Esophagus muscularis mucosa (tissue), 4 donors: ENCODE data around the gene RNFT2. TPM values are rescaled to one million over a fixed set of nuclear protein-coding genes. Genes with fewer than 3 reads are reported as not detected.

Experiments
- DNase-seq: peaks from one replicate; pipeline ENCODE4 v3.0.0-alpha.2; 2017; ENCODE audit errors: extremely low spot score
- H3K27ac ChIP-seq, 4 donors: fragments of 200-600 bp; sonication (generic); replicated peaks in 1 of 4; 1 replicate in 3 of 4; 2 replicates in 1 of 4; pipeline ENCODE4 v1.5.1; 2016 to 2019; ENCODE audit warnings: mild to moderate bottlenecking in 1 of 4
- H3K27me3 ChIP-seq, 4 donors: fragments of 200-600 bp; sonication (generic); one replicate each; pipeline versions ENCODE4 v1.5.1 to v1.6.0; 2016 to 2019
- H3K36me3 ChIP-seq, 4 donors: fragments of 200-600 bp; sonication (generic); one replicate each; pipeline ENCODE4 v1.5.1; 2016 to 2019
- H3K4me1 ChIP-seq, 4 donors: fragments of 200-600 bp; sonication (generic); one replicate each; pipeline ENCODE4 v1.5.1; 2016 to 2019
- H3K4me3 ChIP-seq, 4 donors: fragments of 200-600 bp; sonication (generic); 1 replicate in 2 of 4; 2 replicates in 2 of 4; pipeline ENCODE4 v1.5.1; 2016 to 2019; ENCODE audit warnings: mild to moderate bottlenecking in 4 of 4, moderate library complexity in 1 of 4
- H3K9me3 ChIP-seq, 4 donors: fragments of 200-600 bp; sonication (generic); 1 replicate in 3 of 4; 2 replicates in 1 of 4; pipeline ENCODE4 v1.5.1; 2016 to 2019
- EP300 ChIP-seq: sonication (generic); formaldehyde crosslinking; IDR thresholded peaks from one replicate; pipeline ENCODE4 v1.6.1; 2017; ENCODE audit warnings: antibody characterized with exemption
- POLR2A ChIP-seq: fragments of 450-650 bp; IDR thresholded peaks from one replicate; pipeline ENCODE4 v1.6.1; 2017; ENCODE audit warnings: antibody characterized with exemption, moderate library complexity, mild to moderate bottlenecking, low read depth
- POLR2AphosphoS5 ChIP-seq, 2 donors: sonication (generic); formaldehyde crosslinking; IDR thresholded peaks; one replicate each; pipeline ENCODE4 v1.6.1; 2017; ENCODE audit warnings: antibody characterized with exemption in 2 of 2
- WGBS: methylation state at CpG from one replicate; pipeline ENCODE4 v1.1.5; 2018; 5-methylcytosine and 5-hydroxymethylcytosine counted together
- intact Hi-C: fragments of 100-400 bp; cut with DNase I; formaldehyde crosslinking; loops from one replicate; pipeline ENCODE4 v1.15.1; 2023
- total RNA-seq, 4 donors: library from RNA; depleted of rRNA; stranded (reverse); fragments of >200 nt; gene quantifications; one replicate each; pipeline versions ENCODE4 v1.1.0 to v1.2.1, GENCODE V29; 2016
- TF ChIP-seq, protein P1 (sequence below), 3 experiments: fragments of 200-600 bp in 2 of 3; fragments of 450-650 bp in 1 of 3; sonication (generic) in 2 of 3; IDR thresholded peaks; one replicate each; pipeline ENCODE4 v1.5.1; 2017 to 2019; ENCODE audit warnings: antibody characterized with exemption in 3 of 3, mild to moderate bottlenecking in 2 of 3, moderate library complexity in 1 of 3

Gene RNFT2
- total RNA-seq, 4 donors from 2014 or later = 0.17 to 0.63 (median 0.34) TPM

- 84% methylated on average over 4 of the region's 4 CpGs for WGBS
- no peak overlapping the region for H3K27ac ChIP-seq
- H3K4me3 ChIP-seq = no peak overlapping the region
- intact Hi-C loops = no loop called here
- no peak for DNase-seq
- TF ChIP-seq, protein P1, sequence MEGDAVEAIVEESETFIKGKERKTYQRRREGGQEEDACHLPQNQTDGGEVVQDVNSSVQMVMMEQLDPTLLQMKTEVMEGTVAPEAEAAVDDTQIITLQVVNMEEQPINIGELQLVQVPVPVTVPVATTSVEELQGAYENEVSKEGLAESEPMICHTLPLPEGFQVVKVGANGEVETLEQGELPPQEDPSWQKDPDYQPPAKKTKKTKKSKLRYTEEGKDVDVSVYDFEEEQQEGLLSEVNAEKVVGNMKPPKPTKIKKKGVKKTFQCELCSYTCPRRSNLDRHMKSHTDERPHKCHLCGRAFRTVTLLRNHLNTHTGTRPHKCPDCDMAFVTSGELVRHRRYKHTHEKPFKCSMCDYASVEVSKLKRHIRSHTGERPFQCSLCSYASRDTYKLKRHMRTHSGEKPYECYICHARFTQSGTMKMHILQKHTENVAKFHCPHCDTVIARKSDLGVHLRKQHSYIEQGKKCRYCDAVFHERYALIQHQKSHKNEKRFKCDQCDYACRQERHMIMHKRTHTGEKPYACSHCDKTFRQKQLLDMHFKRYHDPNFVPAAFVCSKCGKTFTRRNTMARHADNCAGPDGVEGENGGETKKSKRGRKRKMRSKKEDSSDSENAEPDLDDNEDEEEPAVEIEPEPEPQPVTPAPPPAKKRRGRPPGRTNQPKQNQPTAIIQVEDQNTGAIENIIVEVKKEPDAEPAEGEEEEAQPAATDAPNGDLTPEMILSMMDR (IDR thresholded peaks at IDR 0.05) = no peak
- TF ChIP-seq EP300 = no peak
- TF ChIP-seq POLR2A = no peak
- TF ChIP-seq POLR2AphosphoS5 (IDR thresholded peaks at IDR 0.05) = no peak
- peaks cover 0 to 34% (median 2%) of the 10 kb centered on the region in 4 donors for H3K27me3 ChIP-seq
- peaks cover 0 to 25% (median 24%) of the 10 kb centered on the region in 4 donors for H3K4me1 ChIP-seq
- H3K9me3 ChIP-seq = no peaks in the 10 kb centered on the region
- no peaks in the 10 kb centered on the region for H3K36me3 ChIP-seq
Measured at GRCh38 chr12:116862167-116862566, 124.1 kb downstream of the RNFT2 start.

GRCh38 chr12:116863275-116863767 is 125.2 kb downstream of the RNFT2 start:
- 55% methylated on average over 4 of the region's 6 CpGs for WGBS
- Histone ChIP-seq H3K4me1 (peaks cover 0 to 25% (median 24%) of the 10 kb centered on the region in 4 donors), H3K9me3 (no peaks in the 10 kb centered on the region), H3K4me3 (no peak overlapping the region), H3K27ac (no peak overlapping the region), H3K27me3 (peaks cover 0 to 22% (median 0%) of the 10 kb centered on the region in 4 donors), H3K36me3 (no peaks in the 10 kb centered on the region)
- no peak for DNase-seq
- intact Hi-C loops = no loop called here
- TF ChIP-seq POLR2A = no peak
- TF ChIP-seq, protein P1 (IDR thresholded peaks at IDR 0.05) = peak in 1 of 3 experiments; percentile 21

DNA sequence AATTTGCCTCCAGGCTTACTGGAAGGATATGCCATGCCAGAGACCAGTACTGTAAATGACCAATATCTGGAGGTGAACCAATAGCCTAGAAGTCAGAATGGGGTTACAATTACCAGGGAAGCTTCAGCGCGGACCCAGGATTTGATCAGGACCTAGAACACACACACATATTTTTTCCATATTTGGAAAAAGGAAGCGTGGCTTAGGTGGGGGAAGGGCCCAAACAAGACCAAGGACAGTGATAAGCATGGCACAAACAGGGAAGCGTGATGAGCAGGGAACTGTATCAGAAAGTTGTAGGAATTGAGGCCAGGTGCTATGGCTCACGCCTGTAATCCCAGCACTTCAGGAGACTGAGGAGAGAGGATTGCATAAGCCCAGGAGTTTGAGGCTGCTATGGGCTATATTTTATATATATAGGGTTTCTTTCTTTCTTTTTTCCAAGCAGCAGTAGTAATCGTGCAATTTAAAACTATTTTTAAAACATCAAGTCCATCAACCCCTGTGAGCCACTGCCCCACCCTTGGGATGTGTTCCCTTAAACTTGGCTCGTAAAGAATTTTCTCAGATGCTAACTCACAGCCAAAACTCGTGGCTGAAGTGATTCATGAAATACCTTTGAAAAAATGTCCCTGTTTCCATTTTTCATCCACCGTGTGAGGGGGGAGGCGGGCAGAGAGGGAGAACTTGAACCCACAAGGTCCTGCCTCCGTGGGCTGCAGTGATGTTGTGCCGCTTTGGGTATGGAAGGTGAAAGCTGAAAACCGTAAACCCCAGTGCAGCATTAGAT is 126.5 kb downstream of the RNFT2 start:
- Histone ChIP-seq H3K27ac (no peak overlapping the region), H3K4me3 (no peak overlapping the region), H3K27me3 (peaks cover 0 to 18% (median 0%) of the 10 kb centered on the region in 4 donors), H3K9me3 (no peaks in the 10 kb centered on the region), H3K4me1 (peaks cover 0 to 25% (median 21%) of the 10 kb centered on the region in 4 donors), H3K36me3 (no peaks in the 10 kb centered on the region)
- intact Hi-C loops = no loop called here
- TF ChIP-seq EP300 (no peak), POLR2AphosphoS5 (IDR thresholded peaks at IDR 0.05) (peak in 1 of 2 donors; percentile 60)
- DNase-seq = no peak
- WGBS = 67% methylated on average over 12 of the region's 13 CpGs

- intact Hi-C loops = no loop called here
- DNase-seq = no peak
- H3K9me3 ChIP-seq = no peaks in the 10 kb centered on the region
- peaks cover 0 to 22% (median 0%) of the 10 kb centered on the region in 4 donors for H3K27me3 ChIP-seq
- no peak overlapping the region for H3K4me3 ChIP-seq
- TF ChIP-seq, protein P1 (IDR thresholded peaks at IDR 0.05) = no peak
- TF ChIP-seq POLR2A = no peak
- no peak for TF ChIP-seq POLR2AphosphoS5 (IDR thresholded peaks at IDR 0.05)
- no peak for TF ChIP-seq EP300
- peaks cover 0 to 10% (median 9%) of the 10 kb centered on the region in 4 donors for H3K4me1 ChIP-seq
- 95% methylated on average over 2 of the region's 2 CpGs for WGBS
- H3K36me3 ChIP-seq = no peaks in the 10 kb centered on the region
- no peak overlapping the region for H3K27ac ChIP-seq
Measured at GRCh38 chr12:116867523-116867922, 129.4 kb downstream of the RNFT2 start.

DNA sequence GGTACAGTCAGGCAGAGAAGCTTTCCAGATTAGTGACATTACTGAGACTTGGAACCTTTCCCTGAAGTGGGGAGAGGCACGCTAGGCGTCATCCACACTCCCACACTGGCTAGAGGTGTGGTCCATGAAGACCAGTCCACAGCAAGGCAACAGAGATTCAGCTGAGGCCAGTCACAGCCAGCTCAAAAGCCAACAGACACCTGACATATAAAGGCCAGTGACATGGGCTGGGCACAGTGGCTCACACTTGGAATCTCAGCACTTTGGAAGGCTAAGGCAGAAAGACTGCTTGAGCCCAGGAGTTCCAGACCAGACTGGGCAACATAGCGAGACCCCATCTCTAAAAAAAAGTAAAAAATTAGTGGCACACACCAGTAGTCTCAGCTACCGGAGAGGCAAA is 132.2 kb downstream of the RNFT2 start:
- TF ChIP-seq EP300 (no peak), POLR2A (no peak), POLR2AphosphoS5 (IDR thresholded peaks at IDR 0.05) (no peak)
- TF ChIP-seq, protein P1 (IDR thresholded peaks at IDR 0.05) = no peak
- no peak for DNase-seq
- peaks cover 0 to 37% (median 0%) of the 10 kb centered on the region in 4 donors for H3K27me3 ChIP-seq
- H3K36me3 ChIP-seq = no peaks in the 10 kb centered on the region
- H3K4me1 ChIP-seq = no peaks in the 10 kb centered on the region
- no peak overlapping the region for H3K4me3 ChIP-seq
- H3K27ac ChIP-seq = no peak overlapping the region
- H3K9me3 ChIP-seq = peaks cover 0 to 13% (median 8%) of the 10 kb centered on the region in 4 donors
- intact Hi-C loops = no loop called here
- WGBS = 69% methylated on average over 4 of the region's 4 CpGs
